Panc1 (cell line): ENCODE measurements around the gene RBM7. TPM values are rescaled to one million over a fixed set of nuclear protein-coding genes. Genes with fewer than 3 reads are reported as not detected.

ENCODE experiments used
- ATAC-seq: fragments of 200-7000 bp; cut with Tn5 transposase; 2 replicates; pipeline ENCODE4 v1.9.1; 2020; ENCODE audit warnings: mild to moderate bottlenecking, moderate library complexity
- BruUV-seq: library from RNA; stranded (reverse); fragments of 400-500 nt; replicated peaks from 2 replicates; lab custom pipeline; 2021; lab: Mats Ljungman, UMichigan
- CTCF ChIA-PET: fragments of 300-600 bp; sonication (Branson Sonifier 250); formaldehyde crosslinking; loops from one replicate; lab custom pipeline; 2022; ENCODE audit warnings: antibody characterized with exemption; lab: Charles Lee
- POLR2A ChIA-PET: fragments of 300-600 bp; sonication (Branson Sonifier 250); formaldehyde crosslinking; loops from one replicate; lab custom pipeline; 2022; ENCODE audit warnings: antibody characterized with exemption; lab: Charles Lee
- DNase-seq: peaks from one replicate; pipeline ENCODE4 v3.0.0-alpha.2; 2010; ENCODE audit warnings: low read depth, low spot score
- H3K27ac ChIP-seq: 2 replicates; pipeline ENCODE4 v1.5.1; 2011; ENCODE audit warnings: mild to moderate bottlenecking, low read length, inconsistent platforms
- H3K27me3 ChIP-seq: fragments of 200-500 bp; sonication (Bioruptor generic); 2 replicates; pipeline ENCODE4 v1.6.0; 2014; ENCODE audit warnings: low read length, inconsistent platforms; ENCODE audit not compliant: control insufficient read depth, insufficient read depth
- H3K36me3 ChIP-seq: fragments of 200-500 bp; sonication (Bioruptor generic); 2 replicates; pipeline ENCODE4 v1.5.1; 2014; ENCODE audit warnings: inconsistent platforms, mild to moderate bottlenecking, low read length, moderate library complexity; ENCODE audit not compliant: control insufficient read depth, insufficient read depth
- H3K4me1 ChIP-seq: 2 replicates; pipeline ENCODE4 v1.5.1; 2011; ENCODE audit warnings: inconsistent platforms, mild to moderate bottlenecking, low read length, moderate library complexity; ENCODE audit not compliant: control insufficient read depth, insufficient read depth
- H3K4me3 ChIP-seq, 2 experiments: 2 replicates each; pipeline ENCODE4 v1.5.1; 2011 to 2012; ENCODE audit warnings: low read depth in 2 of 2, low read length in 2 of 2, mild to moderate bottlenecking in 2 of 2, inconsistent platforms in 1 of 2, moderate library complexity in 1 of 2
- H3K9me3 ChIP-seq: fragments of 200-500 bp; sonication (Bioruptor generic); 2 replicates; pipeline ENCODE4 v1.5.1; 2014; ENCODE audit warnings: low read depth, mild to moderate bottlenecking, inconsistent platforms, low read length, moderate library complexity; ENCODE audit not compliant: control insufficient read depth, insufficient read depth
- CTCF ChIP-seq: fragments of 450-650 bp; IDR thresholded peaks from 2 replicates; pipeline ENCODE4 v1.5.1; 2017; ENCODE audit warnings: mild to moderate bottlenecking
- POLR2AphosphoS5 ChIP-seq: IDR thresholded peaks from 2 replicates; pipeline ENCODE4 v1.6.1; 2012; ENCODE audit warnings: mild to moderate bottlenecking, low read depth, low read length, moderate library complexity
- REST ChIP-seq, 2 experiments: IDR thresholded peaks; 2 replicates each; pipeline ENCODE4 v1.6.1; 2011 to 2012; ENCODE audit warnings: low read depth in 2 of 2, control low read depth in 1 of 2, low read length in 1 of 2, mild to moderate bottlenecking in 1 of 2, moderate library complexity in 1 of 2; ENCODE audit not compliant: insufficient read depth in 1 of 2
- SIN3A ChIP-seq: IDR thresholded peaks from 2 replicates; pipeline ENCODE4 v1.6.1; 2012; ENCODE audit warnings: low read depth, mild to moderate bottlenecking, low read length, moderate library complexity, borderline replicate concordance; ENCODE audit not compliant: insufficient read depth
- TCF7L2 ChIP-seq: IDR thresholded peaks from 2 replicates; pipeline ENCODE4 v1.6.1; 2011; ENCODE audit warnings: mild to moderate bottlenecking, low read depth, low read length, inconsistent platforms
- in situ Hi-C: cut with HindIII; loops from 2 replicates; pipeline ENCODE4 v1.10.0; 2016; ENCODE audit warnings: low sequenced_read_pairs, low pct_unique_long_range_greater_than_20kb
- intact Hi-C: fragments of 100-400 bp; cut with micrococcal nuclease; formaldehyde crosslinking; loops from one replicate; pipeline ENCODE4 v1.10.0; 2022; ENCODE audit not compliant: unreplicated experiment
- total RNA-seq: library from RNA; stranded (reverse); gene quantifications from one replicate; pipeline ENCODE4 v1.2.1, GENCODE V29; 2021; ENCODE audit not compliant: unreplicated experiment

RBM7 gene
- total RNA-seq, 1 experiment from 2014 or later = 35.2 TPM

GRCh38 chr11:114447444-114447843 lies 47.0 kb downstream of the RBM7 start:
- Histone ChIP-seq H3K9me3 (no peaks in the 10 kb centered on the region), H3K27ac (peak overlapping the region; percentile 10; the same call in 1 of the 2 replicates), H3K27me3 (no peaks in the 10 kb centered on the region), H3K4me1 (no peaks in the 10 kb centered on the region), H3K4me3 (no peak overlapping the region), H3K36me3 (peaks cover 15% of the 10 kb centered on the region; the same call in 1 of the 2 replicates)
- ChIA-PET POLR2A (no interaction called here), CTCF (no interaction called here)
- in situ Hi-C loops (no loop called here), intact Hi-C loops (loop anchor here (10.0 kb wide), 1 partner anchor 103 kb away; no protein-coding TSS in a partner anchor)
- DNase-seq = no peak
- no peak for ATAC-seq
- BruUV-seq = no TSS peak
- TF ChIP-seq SIN3A (no peak), POLR2AphosphoS5 (no peak), REST (IDR thresholded peaks at IDR 0.05; ENCODE audit: insufficient read depth in 1 of 2, low read depth in 2 of 2, low read length in 1 of 2) (no peak), TCF7L2 (no peak), CTCF (no peak)

GRCh38 chr11:114447892-114448291 lies 47.4 kb downstream of the RBM7 start:
- CTCF ChIA-PET = no interaction called here
- peak overlapping the region; percentile 10; the same call in 1 of the 2 replicates for H3K27ac ChIP-seq
- H3K9me3 ChIP-seq = no peaks in the 10 kb centered on the region
- ATAC-seq = no peak
- DNase-seq = no peak
- intact Hi-C loops = loop anchor here (10.0 kb wide), 1 partner anchor 103 kb away; no protein-coding TSS in a partner anchor
- no peak for TF ChIP-seq CTCF
- TF ChIP-seq SIN3A = no peak
- TF ChIP-seq REST (IDR thresholded peaks at IDR 0.05; ENCODE audit: insufficient read depth in 1 of 2, low read depth in 2 of 2, low read length in 1 of 2) = no peak
- TF ChIP-seq POLR2AphosphoS5 = no peak
- no peak for TF ChIP-seq TCF7L2
- H3K4me3 ChIP-seq = no peak overlapping the region
- in situ Hi-C loops = no loop called here
- H3K27me3 ChIP-seq = no peaks in the 10 kb centered on the region
- POLR2A ChIA-PET = no interaction called here
- no peaks in the 10 kb centered on the region for H3K4me1 ChIP-seq
- BruUV-seq = no TSS peak
- peaks cover 15% of the 10 kb centered on the region; the same call in 1 of the 2 replicates for H3K36me3 ChIP-seq
